PFSK-1 (cell line): ENCODE data around the gene CUBN.

Source experiments
- FOXP2 ChIP-seq: optimal IDR thresholded peaks from 2 replicates; pipeline ENCODE3; 2011; ENCODE audit warnings: borderline replicate concordance, control low read depth, inconsistent platforms; ENCODE audit not compliant: insufficient read depth; ENCODE audit errors: extremely low read length, extremely low read depth
- POLR2AphosphoS5 ChIP-seq: IDR thresholded peaks from 2 replicates; pipeline ENCODE4 v1.6.1; 2012; ENCODE audit warnings: low read depth, mild to moderate bottlenecking, control low read depth, low read length, moderate library complexity
- REST ChIP-seq, 2 experiments: IDR thresholded peaks; 2 replicates each; pipeline versions ENCODE4 v1.6.1 to v1.8.0; 2011 to 2012; ENCODE audit warnings: low read depth in 2 of 2, low read length in 2 of 2, control low read depth in 1 of 2, inconsistent platforms in 1 of 2, mild to moderate bottlenecking in 1 of 2, moderate library complexity in 1 of 2; ENCODE audit not compliant: insufficient read depth in 1 of 2
- SIN3A ChIP-seq: IDR thresholded peaks from 2 replicates; pipeline ENCODE4 v1.6.1; 2012; ENCODE audit warnings: mild to moderate bottlenecking, low read length, moderate library complexity, borderline replicate concordance; ENCODE audit not compliant: insufficient read depth
- TAF1 ChIP-seq: IDR thresholded peaks from 2 replicates; pipeline ENCODE4 v1.6.1; 2012; ENCODE audit warnings: low read length, control low read depth, borderline replicate concordance; ENCODE audit not compliant: insufficient read depth

CUBN gene

GRCh38 chr10:17092216-17092944 lies 37.2 kb downstream of the CUBN start:
- TF ChIP-seq FOXP2 = no peak
- no peak for TF ChIP-seq TAF1
- no peak for TF ChIP-seq REST (IDR thresholded peaks at IDR 0.05; ENCODE audit: insufficient read depth in 1 of 2, low read depth in 2 of 2, low read length in 2 of 2)
- TF ChIP-seq POLR2AphosphoS5 = no peak
- TF ChIP-seq SIN3A = no peak

- TF ChIP-seq FOXP2 (no peak), SIN3A (no peak), REST (IDR thresholded peaks at IDR 0.05; ENCODE audit: insufficient read depth in 1 of 2, low read depth in 2 of 2, low read length in 2 of 2) (no peak), POLR2AphosphoS5 (no peak), TAF1 (no peak)
These were observed 41.3 kb downstream of the CUBN start for GRCh38 chr10:17088118-17088806.

- TF ChIP-seq FOXP2 (no peak), POLR2AphosphoS5 (no peak), TAF1 (no peak)
These were observed 42.7 kb downstream of the CUBN start for GRCh38 chr10:17086865-17087367.

GRCh38 chr10:17085011-17085725 lies 44.4 kb downstream of the CUBN start:
- no peak for TF ChIP-seq TAF1

GRCh38 chr10:17084258-17084657 lies 45.4 kb downstream of the CUBN start:
- no peak for TF ChIP-seq POLR2AphosphoS5
- TF ChIP-seq SIN3A = no peak
- no peak for TF ChIP-seq REST (IDR thresholded peaks at IDR 0.05; ENCODE audit: insufficient read depth in 1 of 2, low read depth in 2 of 2, low read length in 2 of 2)
- no peak for TF ChIP-seq FOXP2
- TF ChIP-seq TAF1 = no peak

GRCh38 chr10:17081431-17081830 lies 48.2 kb downstream of the CUBN start:
- TF ChIP-seq FOXP2 (no peak), SIN3A (no peak), POLR2AphosphoS5 (no peak), REST (IDR thresholded peaks at IDR 0.05; ENCODE audit: insufficient read depth in 1 of 2, low read depth in 2 of 2, low read length in 2 of 2) (no peak), TAF1 (no peak)
